ENCODE measurements around the gene IKZF5.

Gene IKZF5

GRCh38 chr10:122968698-122969097 lies 39.9 kb downstream of the IKZF5 start:
- DNase-seq (ENCODE audit: low read depth), result no peak
- H3K4me3 ChIP-seq (replicated peaks; ENCODE audit: low read depth, low read length), result no peak overlapping the region
- TF ChIP-seq CTCF (IDR thresholded peaks at IDR 0.05; ENCODE audit: low read length, missing control alignments), result no peak

GRCh38 chr10:122966879-122967278 lies 41.7 kb downstream of the IKZF5 start:
- no peak for TF ChIP-seq CTCF (IDR thresholded peaks at IDR 0.05; ENCODE audit: low read length, missing control alignments)
- DNase-seq (ENCODE audit: low read depth), result no peak
- no peak overlapping the region for H3K4me3 ChIP-seq (replicated peaks; ENCODE audit: low read depth, low read length)

GRCh38 chr10:122962405-122962804 lies 46.2 kb downstream of the IKZF5 start:
- no peak overlapping the region for H3K4me3 ChIP-seq (replicated peaks; ENCODE audit: low read depth, low read length)
- no peak for TF ChIP-seq CTCF (IDR thresholded peaks at IDR 0.05; ENCODE audit: low read length, missing control alignments)
- no peak for DNase-seq (ENCODE audit: low read depth)

GRCh38 chr10:122957474-122957873 lies 51.1 kb downstream of the IKZF5 start:
- peak; percentile 21 for DNase-seq (ENCODE audit: low read depth)
- no peak for TF ChIP-seq CTCF (IDR thresholded peaks at IDR 0.05; ENCODE audit: low read length, missing control alignments)
- H3K4me3 ChIP-seq (replicated peaks; ENCODE audit: low read depth, low read length), result no peak overlapping the region

GRCh38 chr10:122955892-122956291 lies 52.7 kb downstream of the IKZF5 start:
- DNase-seq (ENCODE audit: low read depth), result no peak
- TF ChIP-seq CTCF (IDR thresholded peaks at IDR 0.05; ENCODE audit: low read length, missing control alignments), result no peak
- H3K4me3 ChIP-seq (replicated peaks; ENCODE audit: low read depth, low read length), result no peak overlapping the region

GRCh38 chr10:122954731-122955050 lies 53.9 kb downstream of the IKZF5 start:
- no peak for TF ChIP-seq CTCF (IDR thresholded peaks at IDR 0.05; ENCODE audit: low read length, missing control alignments)
- no peak for DNase-seq (ENCODE audit: low read depth)
- peak overlapping the region; percentile 78 for H3K4me3 ChIP-seq (replicated peaks; ENCODE audit: low read depth, low read length)

GRCh38 chr10:122953902-122954730 lies 54.5 kb downstream of the IKZF5 start, which contains the start of gene C10orf88:
Gene C10orf88 (minus strand): TSS chr10:122954227. CDS start chr10:122954178, 49 bp downstream.
- peak within 1 kb of the TSS; percentile 78 for H3K4me3 ChIP-seq (replicated peaks; ENCODE audit: low read depth, low read length)
- peak; percentile 100 for DNase-seq (ENCODE audit: low read depth)
- TF ChIP-seq CTCF (IDR thresholded peaks at IDR 0.05; ENCODE audit: low read length, missing control alignments), result no peak
